ENCODE results near the gene RDH16.

Gene RDH16

GRCh38 chr12:56995930-56996496 lies 38.6 kb upstream of the RDH16 start:
- DNase-seq (ENCODE audit: low read depth): no peak
- TF ChIP-seq CTCF (IDR thresholded peaks at IDR 0.05; ENCODE audit: low read depth, low read length, missing control alignments): no peak
- in situ Hi-C loops (cut with HindIII; ENCODE audit: low sequenced_read_pairs): no loop called here
- no peak overlapping the region for H3K4me3 ChIP-seq (ENCODE audit: low read depth, low read length)

GRCh38 chr12:56995201-56995929 lies 38.0 kb upstream of the RDH16 start:
- in situ Hi-C loops (cut with HindIII; ENCODE audit: low sequenced_read_pairs): no loop called here
- H3K4me3 ChIP-seq (ENCODE audit: low read depth, low read length): no peak overlapping the region
- no peak for TF ChIP-seq CTCF (IDR thresholded peaks at IDR 0.05; ENCODE audit: low read depth, low read length, missing control alignments)
- DNase-seq (ENCODE audit: low read depth): no peak

GRCh38 chr12:56994231-56994746 lies 36.9 kb upstream of the RDH16 start:
- no peak for DNase-seq (ENCODE audit: low read depth)
- H3K4me3 ChIP-seq (ENCODE audit: low read depth, low read length): no peak overlapping the region
- TF ChIP-seq CTCF (IDR thresholded peaks at IDR 0.05; ENCODE audit: low read depth, low read length, missing control alignments): no peak
- in situ Hi-C loops (cut with HindIII; ENCODE audit: low sequenced_read_pairs): no loop called here

GRCh38 chr12:56993346-56993745 lies 35.9 kb upstream of the RDH16 start:
- DNase-seq (ENCODE audit: low read depth): no peak
- in situ Hi-C loops (cut with HindIII; ENCODE audit: low sequenced_read_pairs): no loop called here
- TF ChIP-seq CTCF (IDR thresholded peaks at IDR 0.05; ENCODE audit: low read depth, low read length, missing control alignments): no peak
- no peak overlapping the region for H3K4me3 ChIP-seq (ENCODE audit: low read depth, low read length)

GRCh38 chr12:56991319-56992246 lies 34.2 kb upstream of the RDH16 start:
- no peak for DNase-seq (ENCODE audit: low read depth)
- in situ Hi-C loops (cut with HindIII; ENCODE audit: low sequenced_read_pairs): no loop called here
- no peak for TF ChIP-seq CTCF (IDR thresholded peaks at IDR 0.05; ENCODE audit: low read depth, low read length, missing control alignments)
- H3K4me3 ChIP-seq (ENCODE audit: low read depth, low read length): no peak overlapping the region

GRCh38 chr12:56990648-56991318 lies 33.4 kb upstream of the RDH16 start:
- DNase-seq (ENCODE audit: low read depth): no peak
- no peak overlapping the region for H3K4me3 ChIP-seq (ENCODE audit: low read depth, low read length)
- TF ChIP-seq CTCF (IDR thresholded peaks at IDR 0.05; ENCODE audit: low read depth, low read length, missing control alignments): no peak
- in situ Hi-C loops (cut with HindIII; ENCODE audit: low sequenced_read_pairs): no loop called here
